HG02852 (cell line): Measurements from ENCODE around the gene NDUFA12.
"Not testable (repeated sequence)": the region's sequence is repeated elsewhere in the genome, so short reads cannot be mapped to it uniquely, and the experiment has no call there.

Experiments used
- ATAC-seq: cut with Tn5 transposase; IDR thresholded peaks from one replicate; pipeline ENCODE4 v1.9.1; 2021; ENCODE audit warnings: mild to moderate bottlenecking, moderate library complexity; ENCODE audit not compliant: unreplicated experiment

NDUFA12 gene

DNA sequence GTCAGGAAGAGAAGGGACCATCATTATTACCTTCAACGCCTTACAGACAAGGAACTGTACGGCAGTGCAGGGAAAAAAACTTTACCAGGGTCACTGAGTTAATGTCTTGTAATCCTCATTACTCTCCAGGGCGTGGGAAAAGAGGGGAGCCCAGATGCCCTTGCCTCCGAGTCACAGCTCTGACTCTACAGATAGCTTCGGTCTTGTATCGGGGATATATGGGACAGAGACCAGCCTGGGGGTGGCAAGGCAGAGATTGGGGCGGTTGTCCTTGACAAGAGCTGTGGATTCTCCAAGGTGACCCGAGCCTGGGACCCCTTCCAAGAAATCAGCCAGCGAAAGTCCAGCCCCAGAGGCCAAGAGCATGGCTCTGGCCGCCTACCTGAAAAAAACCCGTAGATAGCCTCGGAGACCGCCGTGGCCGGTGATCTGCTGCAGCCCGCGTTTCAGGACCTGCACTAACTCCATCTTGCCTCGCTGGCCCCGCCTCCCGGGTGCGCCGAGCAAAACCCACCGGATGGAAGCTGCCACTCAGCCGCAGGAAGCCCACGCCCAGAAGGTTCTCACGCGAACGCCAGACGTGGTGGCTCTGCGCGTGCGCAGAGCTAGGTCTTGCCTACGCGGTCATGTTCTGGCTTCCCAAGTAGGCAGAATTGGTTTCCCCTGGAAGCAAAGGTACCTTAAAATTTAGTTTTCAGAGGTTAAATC lies at the start of gene NDUFA12:
Gene NDUFA12 (minus strand): TSS at position 485 of the 708 bp plus-strand sequence. CDS start 17 bp downstream, at position 468.
- peak; percentile 99 for ATAC-seq

DNA sequence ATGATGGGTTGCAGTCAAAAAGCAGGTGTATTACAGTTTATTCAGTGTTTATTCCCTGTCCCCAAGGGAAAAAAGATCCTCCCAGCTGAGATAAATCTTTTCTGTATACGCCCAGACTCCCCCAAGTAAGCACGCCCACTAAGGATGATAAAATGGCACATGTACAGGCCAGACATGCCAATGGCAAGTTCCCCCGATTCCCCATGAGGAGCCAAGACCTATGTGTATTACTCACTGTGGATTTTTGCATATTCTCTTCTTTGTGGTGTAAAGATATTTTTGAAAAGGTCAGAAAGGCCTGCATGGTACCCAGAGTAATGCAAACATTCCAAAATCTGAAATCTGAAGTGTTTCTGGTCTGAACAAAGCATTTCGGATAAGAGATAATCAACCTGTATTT lies 47.7 kb upstream of the NDUFA12 start:
- no peak for ATAC-seq

DNA sequence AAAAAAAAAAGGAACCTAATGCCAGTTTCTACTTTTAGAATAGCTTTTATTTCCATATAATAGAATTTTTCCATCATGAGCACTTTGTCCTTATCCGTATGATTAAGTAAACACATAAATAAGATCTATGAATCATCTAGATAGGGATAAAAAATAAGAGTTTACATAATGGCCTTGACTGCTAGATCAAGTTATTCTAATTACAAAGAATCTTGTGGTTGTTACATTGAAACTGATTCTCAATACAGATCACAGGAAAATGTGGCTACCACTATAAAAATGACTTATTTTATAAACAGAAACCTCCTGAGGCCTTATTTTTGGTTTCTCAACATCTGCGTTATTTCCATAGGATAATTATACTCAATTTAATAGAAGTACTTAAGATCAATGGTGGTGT lies 34.4 kb upstream of the NDUFA12 start:
- ATAC-seq, result no peak

DNA sequence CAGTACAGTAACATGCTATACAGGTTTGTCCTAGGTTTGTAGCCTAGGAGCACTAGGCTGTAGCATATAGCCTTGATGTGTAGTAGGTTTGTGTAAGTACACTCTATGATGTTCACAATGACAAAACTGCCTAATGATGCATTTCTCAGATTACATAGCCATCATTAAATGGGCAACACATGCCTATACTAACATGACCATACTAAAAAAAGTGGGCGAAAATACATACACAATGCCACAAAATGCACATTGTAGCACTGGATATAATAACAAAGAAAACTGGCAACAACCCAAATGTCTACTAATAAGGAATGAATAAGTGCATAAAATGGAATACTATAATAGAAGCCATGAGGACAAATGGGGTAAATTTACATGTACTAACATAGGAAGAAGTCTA lies 31.3 kb upstream of the NDUFA12 start:
- no peak for ATAC-seq

DNA sequence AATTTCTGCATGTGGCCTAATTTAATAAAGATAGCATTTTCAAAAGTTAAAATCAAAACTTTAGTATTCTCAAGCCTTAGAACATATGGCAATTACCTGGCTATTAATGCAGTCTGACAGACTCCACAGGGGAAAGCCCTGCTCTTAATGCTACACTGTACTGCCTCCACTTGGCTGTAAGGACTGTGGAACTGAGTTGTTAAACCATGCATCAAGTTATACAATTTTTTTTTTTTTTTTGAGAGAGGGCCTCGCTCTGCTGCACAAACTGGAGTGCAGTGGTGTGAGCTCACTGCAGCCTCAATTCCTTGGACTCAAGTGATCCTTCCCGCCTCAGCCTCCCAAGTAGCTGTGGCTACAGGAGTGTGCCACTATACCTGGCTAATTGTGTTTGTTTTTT lies 19.0 kb upstream of the NDUFA12 start:
- no peak for ATAC-seq

DNA sequence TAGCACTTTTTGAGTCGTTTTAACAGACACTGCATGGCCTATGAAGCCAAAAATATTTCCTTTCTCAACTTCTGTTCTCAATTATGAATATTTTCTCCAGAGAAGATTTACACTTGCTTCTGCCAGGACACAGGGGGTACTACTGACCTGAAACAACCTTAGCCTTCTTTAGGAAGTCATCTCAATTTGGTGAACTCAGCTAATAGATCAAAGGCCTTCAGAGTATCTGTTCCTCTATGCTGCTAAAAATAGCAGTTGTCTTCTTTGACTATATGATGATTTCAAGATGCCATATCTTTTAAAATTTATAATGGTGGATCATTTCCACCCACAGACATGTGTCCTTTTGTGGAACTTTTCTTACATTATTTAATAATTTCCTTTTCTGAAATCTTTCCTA lies 14.0 kb upstream of the NDUFA12 start:
- ATAC-seq, result no peak

- no peak for ATAC-seq
Measured at GRCh38 chr12:95016120-95016519, 12.6 kb upstream of the NDUFA12 start.

GRCh38 chr12:95014554-95014953 lies 11.1 kb upstream of the NDUFA12 start:
- ATAC-seq, result no peak

DNA sequence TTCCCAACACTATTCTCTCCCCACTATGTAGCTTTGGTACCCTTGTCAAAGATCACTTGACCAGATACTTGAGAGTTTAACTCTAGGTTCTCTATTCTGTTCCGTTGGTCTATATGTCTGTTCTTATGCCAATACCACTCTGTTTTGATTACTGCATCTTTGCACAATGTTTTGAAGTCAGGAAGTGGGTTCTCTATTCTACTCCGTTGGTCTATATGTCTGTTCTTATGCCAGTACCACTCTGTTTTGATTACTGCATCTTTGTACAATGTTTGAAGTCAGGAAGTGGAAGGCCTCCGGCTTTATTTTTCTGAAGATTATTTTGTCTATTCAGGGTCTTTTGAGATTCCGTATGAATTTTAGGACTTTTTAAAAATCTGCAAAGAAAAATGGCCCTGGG lies 2.7 kb upstream of the NDUFA12 start:
- ATAC-seq, result no peak

DNA sequence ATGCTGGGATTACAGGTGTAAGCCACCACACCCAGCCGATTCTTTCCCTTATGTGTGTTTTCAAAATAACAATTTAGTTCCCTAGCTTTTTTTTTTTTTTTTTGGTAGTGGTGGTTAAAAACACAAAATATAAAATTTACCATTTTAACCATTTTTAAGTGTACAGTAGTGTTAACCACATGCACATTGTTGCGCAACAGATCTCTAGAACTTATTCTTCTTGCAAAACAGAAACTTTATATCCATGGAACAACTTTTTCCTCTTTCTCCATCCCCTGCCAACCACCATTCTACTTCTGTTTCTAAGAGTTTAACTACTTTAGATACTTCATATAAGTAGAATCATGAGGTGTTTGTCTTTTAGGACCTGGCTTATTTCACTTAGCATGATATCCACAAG lies 1.1 kb upstream of the NDUFA12 start:
- ATAC-seq, result no peak

DNA sequence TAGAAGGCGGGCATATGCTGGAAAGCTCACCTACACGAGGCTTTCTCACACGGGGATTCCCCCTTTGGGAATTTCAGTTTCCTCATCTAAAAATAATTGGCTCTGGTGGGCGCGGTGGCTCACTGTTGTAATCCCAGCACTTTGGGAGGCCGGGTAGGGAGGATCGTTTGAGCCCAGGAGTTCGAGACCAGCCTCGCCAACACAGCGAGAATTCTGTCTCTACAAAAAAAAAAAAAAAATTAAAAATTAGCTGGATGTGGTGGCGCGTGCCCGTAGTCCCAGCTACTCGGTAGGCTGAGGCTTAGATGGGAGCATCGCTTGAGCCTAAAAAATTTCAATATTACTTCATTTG lies 400 bp upstream of the NDUFA12 start:
- ATAC-seq, result peak; percentile 4

DNA sequence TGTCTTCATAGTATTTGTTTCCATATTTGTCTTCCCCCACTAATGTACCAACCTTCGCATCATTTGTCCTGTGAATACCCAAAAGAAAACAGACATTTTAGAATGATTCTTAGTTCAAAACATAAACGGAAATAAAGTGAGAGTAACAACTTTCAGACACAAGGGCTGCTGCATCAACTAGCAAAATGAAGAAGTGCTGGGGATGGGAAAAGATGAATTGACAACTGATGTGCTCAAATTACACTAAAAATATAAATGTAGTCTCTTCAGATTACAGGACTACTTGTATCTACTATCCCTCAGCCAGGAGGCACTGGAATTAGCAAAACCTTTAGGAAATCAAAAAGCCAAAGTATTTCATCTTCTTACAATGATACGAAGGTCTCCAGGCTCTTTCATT lies 743 bp downstream of the NDUFA12 start:
- no peak for ATAC-seq

DNA sequence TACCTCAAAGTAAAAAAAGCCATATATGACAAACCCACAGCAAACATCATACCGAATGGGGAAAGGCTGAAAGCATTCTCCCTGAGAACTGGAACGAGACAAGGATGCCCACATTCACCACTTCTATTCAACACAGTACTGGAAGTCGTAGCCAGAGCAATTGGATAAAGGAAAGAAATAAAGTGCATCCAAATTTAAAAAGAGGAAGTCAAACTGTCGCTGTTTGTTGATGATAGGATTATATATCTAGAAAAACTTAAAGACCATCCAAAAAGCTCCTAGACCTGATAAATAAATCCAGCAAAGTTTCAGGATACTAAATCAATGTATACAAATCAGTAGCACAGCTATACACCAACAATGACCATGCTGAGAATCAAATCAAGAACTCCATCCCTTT lies 5.2 kb downstream of the NDUFA12 start:
- ATAC-seq, result no peak

DNA sequence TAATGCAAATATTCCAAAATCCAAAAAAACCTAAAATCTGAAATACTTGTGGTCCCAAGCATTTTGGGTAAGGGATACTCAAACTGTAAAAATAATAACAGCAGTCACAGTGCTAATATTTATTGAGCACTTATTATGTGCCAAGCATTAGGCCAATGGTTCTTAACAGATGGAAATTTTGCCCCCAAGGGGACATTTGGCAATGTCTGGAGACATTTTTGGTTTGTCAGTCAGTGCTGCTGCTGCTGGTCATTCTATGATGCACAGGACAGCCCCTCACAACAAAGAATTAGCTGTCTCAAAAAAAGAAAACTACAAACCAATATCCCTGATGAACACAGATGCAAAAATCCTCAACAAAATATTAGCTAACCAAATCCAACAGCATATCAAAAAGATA lies 5.8 kb downstream of the NDUFA12 start:
- no peak for ATAC-seq

DNA sequence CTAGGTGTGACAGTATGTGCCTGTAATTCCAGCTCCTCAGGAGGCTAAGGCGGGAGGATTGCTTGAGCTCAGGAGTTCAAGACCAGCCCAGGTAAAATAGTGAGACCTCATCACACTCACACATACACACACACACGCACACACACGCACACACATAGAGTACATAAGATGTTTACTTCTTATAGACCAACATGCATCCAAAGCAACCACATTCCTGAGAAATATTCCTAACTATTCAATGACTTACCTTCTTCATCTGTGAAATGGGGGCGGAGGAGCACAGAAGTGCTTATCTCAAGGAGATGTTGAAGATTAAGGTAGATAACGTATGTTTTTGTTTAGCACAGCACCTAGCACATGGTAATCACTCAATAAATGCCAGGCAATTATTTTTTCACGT lies 6.4 kb downstream of the NDUFA12 start:
- no peak for ATAC-seq

DNA sequence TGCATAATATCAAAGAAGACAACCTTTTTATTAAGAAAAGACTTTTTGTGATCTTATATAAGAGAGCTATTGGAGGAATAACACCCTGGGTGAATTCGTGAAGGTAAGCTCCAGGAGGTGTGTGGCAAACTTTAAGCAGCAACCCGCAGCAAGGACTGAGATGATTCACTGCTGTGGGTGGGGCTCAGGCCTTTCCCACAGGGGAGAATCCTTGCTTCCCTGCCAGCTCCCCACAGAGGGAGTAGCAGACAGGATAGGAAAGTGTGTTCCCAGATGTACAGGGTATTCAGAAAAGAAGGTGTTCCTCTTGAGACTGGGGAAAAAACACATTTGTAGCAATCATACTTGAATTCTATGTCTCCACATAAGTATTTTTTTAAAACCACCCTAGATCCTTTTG lies 9.2 kb downstream of the NDUFA12 start:
- ATAC-seq, result no peak

GRCh38 chr12:94993855-94994254 lies 9.6 kb downstream of the NDUFA12 start:
- ATAC-seq, result not testable (repeated sequence)

- ATAC-seq, result peak; percentile 50
Measured at GRCh38 chr12:94990222-94990621, 13.3 kb downstream of the NDUFA12 start.

- ATAC-seq, result no peak
Measured at GRCh38 chr12:94988471-94988870, 15.0 kb downstream of the NDUFA12 start.

DNA sequence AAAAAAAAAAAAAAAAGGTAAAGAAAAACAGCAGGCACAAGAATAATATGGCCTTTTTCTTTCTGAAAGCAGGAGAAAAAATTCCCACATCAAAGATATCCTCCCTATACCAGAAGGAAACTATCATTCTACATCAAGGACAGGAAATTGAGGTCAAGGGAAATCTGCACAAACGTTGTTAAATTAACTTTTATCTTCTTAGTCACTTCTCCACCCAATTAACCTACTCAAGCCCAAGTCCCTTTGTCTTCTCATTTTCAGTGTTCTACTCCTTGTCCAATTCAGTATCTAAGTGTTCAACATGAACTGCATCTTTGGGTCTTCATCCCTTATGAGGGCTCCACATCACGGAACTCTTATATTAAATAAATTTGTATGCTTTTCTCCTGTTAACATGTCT lies 15.7 kb downstream of the NDUFA12 start:
- ATAC-seq, result no peak

DNA sequence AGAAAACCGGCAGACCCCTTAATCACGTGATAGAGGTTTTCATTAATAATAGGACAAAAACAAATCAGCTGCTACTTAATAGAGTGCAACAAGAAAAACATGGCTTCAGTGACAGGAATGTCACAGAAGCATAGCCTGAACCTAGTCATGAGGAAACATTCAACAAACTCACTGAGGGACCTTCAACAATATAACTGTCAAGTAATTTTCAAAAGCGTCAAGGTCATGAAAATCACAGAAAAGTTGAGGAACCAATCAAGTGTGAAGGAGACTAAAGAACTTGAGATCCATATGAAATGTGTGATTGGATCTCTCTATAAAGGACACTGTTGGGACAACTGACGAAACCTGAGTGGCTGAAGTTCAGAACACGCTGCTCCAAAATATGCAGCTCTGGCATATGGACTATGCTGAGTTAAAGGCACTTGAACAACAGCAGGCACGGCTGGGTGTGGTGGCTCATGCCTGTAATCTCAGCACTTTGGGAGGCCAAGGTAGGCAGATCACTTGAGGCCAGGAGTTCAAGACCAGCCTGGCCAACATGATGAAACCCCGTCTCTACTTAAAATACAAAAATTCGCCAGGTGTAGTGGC lies 16.3 kb downstream of the NDUFA12 start:
- ATAC-seq, result no peak

DNA sequence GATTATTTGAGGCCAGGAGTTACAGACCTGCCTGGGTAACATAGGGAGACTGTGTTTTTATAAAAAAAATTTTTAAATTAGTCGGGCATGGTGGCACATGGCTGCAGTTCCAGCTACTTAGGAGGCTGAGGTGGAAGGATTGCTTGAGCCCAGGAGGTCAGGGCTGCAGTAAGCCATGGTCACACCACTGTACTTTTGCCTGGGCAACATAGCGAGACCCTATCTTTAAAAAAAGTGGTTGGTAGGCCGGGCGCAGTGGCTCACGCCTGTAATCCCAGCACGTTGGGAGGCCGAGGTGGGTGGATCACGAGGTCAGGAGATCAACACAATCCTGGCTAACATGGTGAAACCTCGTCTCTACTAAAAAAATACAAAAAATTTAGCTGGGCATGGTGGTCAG lies 18.4 kb downstream of the NDUFA12 start:
- not testable (repeated sequence) for ATAC-seq

DNA sequence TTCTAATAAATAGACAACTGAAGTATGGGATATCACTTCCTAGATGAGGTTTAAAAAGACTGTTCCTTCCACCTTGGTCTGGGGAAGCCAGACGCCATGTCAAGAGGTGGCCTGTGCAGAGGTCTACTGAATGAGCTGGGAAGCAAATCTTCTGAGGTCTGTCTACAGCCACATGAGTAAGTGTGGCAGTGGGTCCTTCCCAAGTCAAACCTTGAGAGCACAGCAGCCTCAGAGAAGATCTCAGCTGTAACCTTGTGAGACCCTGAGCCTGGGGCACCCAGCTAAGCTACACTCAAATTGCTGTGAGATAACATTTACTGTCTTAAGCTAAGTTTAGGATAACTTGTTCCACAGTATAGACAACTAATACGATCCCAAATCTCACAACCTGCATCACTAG lies 20.2 kb downstream of the NDUFA12 start:
- no peak for ATAC-seq
